IPS-20b (cell line): ENCODE results near the gene FAM219B.

Experiments used
- H3K27ac ChIP-seq: one replicate; pipeline ENCODE4 v1.5.1; 2013; ENCODE audit warnings: low read length
- H3K27me3 ChIP-seq: 2 replicates; pipeline ENCODE4 v1.6.1; 2013; ENCODE audit warnings: mild to moderate bottlenecking, low read length, inconsistent platforms; ENCODE audit not compliant: insufficient read depth
- H3K36me3 ChIP-seq: 2 replicates; pipeline ENCODE4 v1.6.1; 2013; ENCODE audit warnings: low read depth, mild to moderate bottlenecking, inconsistent platforms, low read length, moderate library complexity; ENCODE audit not compliant: insufficient read depth
- H3K4me1 ChIP-seq: 2 replicates; pipeline ENCODE4 v1.6.1; 2013; ENCODE audit warnings: mild to moderate bottlenecking, control low read depth, inconsistent platforms, low read length, moderate library complexity; ENCODE audit not compliant: insufficient read depth
- H3K4me3 ChIP-seq: 2 replicates; pipeline ENCODE4 v1.5.1; 2013; ENCODE audit warnings: mild to moderate bottlenecking, low read length, inconsistent platforms
- H3K9ac ChIP-seq: 2 replicates; pipeline ENCODE4 v1.6.1; 2013; ENCODE audit warnings: low read depth, mild to moderate bottlenecking, inconsistent platforms, low read length, moderate library complexity
- H3K9me3 ChIP-seq: 2 replicates; pipeline ENCODE4 v1.6.1; 2013; ENCODE audit warnings: mild to moderate bottlenecking, low read depth, low read length, inconsistent platforms; ENCODE audit not compliant: insufficient read depth

The FAM219B gene

DNA sequence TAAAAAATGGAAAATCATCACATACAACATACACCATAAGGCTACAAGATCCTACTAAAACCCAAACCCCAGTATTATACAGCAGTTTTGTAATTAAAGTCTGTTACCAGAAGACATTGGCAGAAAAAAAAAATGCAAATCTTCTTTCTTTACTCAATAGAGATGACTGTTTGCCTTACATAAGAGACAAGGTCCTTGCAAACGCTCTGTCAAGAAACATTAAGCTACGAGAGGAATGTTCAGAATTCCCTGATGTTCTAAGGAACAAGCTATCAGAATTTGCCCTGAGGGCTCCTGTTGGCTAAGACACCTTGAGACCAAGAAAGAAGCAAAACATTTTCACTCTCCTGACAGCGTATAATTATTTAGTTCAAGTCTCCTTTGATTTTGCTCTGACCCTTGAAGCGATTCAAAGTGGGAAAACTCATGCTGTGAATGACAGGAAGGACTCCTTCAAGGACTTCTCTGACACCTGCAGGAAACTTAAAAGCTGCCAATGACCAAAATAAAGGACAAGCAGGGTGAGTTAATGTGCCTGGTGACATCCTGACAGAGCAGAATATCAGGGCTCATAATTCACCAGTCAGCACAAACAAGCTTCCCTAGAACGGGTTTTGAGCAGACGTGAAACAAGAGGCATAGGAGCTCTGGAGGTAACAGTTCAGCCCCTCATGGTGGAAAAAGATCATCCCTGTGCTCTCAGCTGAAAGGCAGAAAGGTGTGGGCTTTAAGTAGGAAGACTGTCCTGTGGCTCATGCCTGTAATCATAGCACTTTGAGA is 36.0 kb downstream of the FAM219B start:
- Histone ChIP-seq H3K9me3 (no peaks in the 10 kb centered on the region), H3K9ac (no peak overlapping the region), H3K36me3 (peaks cover 14% of the 10 kb centered on the region), H3K27me3 (no peaks in the 10 kb centered on the region), H3K4me3 (peak overlapping the region; percentile 30; the same call in 1 of the 2 replicates), H3K27ac (no peak overlapping the region), H3K4me1 (peaks cover 5% of the 10 kb centered on the region)

DNA sequence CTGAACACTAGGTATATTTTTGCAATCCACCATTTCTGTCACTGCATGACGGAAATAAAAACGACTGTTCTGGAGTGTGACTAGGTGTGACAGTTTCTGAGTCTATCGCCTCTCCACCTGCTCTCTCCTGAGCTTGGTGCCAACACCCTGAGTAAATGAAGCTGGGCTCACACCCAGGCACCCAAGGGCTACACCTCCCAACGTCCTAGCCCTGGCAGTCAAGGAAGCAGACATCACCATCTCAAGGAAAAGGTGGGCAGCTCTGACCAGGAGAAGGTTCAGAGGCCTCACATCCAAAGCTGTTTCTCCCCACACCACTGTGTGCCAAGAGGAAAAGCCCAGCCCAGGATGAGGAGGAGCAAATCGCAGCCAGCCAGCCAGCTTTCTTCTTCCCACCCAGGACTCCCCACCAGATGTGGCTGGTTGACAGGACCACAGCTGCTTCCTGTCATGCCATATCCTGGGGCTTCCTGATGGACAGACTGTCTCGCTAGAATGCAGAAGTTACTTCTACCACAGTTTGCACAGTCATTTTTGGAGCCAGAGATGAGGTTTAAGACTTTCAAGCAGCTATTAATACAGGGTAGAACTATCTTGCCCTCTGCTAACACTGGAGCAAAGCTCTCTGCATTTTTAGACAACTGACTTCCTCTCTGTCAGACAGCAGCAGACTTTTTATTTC is 36.8 kb downstream of the FAM219B start:
- no peak overlapping the region for H3K9ac ChIP-seq
- H3K4me1 ChIP-seq: peaks cover 5% of the 10 kb centered on the region
- no peak overlapping the region for H3K4me3 ChIP-seq
- no peaks in the 10 kb centered on the region for H3K9me3 ChIP-seq
- no peaks in the 10 kb centered on the region for H3K27me3 ChIP-seq
- peaks cover 14% of the 10 kb centered on the region for H3K36me3 ChIP-seq
- H3K27ac ChIP-seq: no peak overlapping the region

DNA sequence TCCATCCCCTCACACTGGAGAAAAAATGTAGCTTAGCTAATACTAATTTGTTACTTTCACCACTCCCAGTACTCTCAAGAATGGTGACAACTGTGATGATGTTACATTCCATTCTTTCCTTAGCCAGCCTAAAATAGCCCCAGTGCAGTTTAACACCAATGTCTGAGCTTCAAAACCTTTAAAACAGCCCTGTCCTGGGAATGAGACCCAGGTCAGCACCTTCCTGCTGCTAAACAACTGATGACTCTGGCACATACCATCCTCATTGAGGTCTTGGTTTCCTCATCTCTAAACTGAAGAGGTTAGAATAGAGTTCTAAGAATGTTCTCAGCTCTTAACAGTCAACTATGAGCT is 37.3 kb downstream of the FAM219B start:
- H3K9ac ChIP-seq: no peak overlapping the region
- H3K27ac ChIP-seq: no peak overlapping the region
- H3K4me3 ChIP-seq: no peak overlapping the region
- peaks cover 14% of the 10 kb centered on the region for H3K36me3 ChIP-seq
- H3K4me1 ChIP-seq: peaks cover 5% of the 10 kb centered on the region
- no peaks in the 10 kb centered on the region for H3K27me3 ChIP-seq
- no peaks in the 10 kb centered on the region for H3K9me3 ChIP-seq

DNA sequence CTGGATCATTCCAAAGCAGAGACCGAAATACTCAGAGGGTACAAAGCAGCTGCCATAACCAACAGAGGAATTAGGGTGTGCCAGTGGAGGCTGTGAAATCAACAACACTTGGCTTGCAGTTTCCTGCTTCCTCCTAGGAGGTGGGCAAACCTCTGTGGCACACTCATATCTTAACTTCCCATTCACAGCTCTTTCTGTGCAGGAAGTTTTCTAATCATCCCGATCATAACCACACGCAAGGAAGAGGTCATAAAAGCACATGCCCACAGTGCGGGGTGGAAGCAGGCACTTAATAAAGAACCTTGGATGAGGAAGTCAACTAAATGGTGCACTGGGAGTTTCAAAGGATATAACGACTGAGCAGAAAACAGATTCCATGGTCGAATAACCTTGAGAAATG is 38.6 kb downstream of the FAM219B start:
- Histone ChIP-seq H3K4me3 (no peak overlapping the region), H3K9me3 (no peaks in the 10 kb centered on the region), H3K4me1 (peaks cover 5% of the 10 kb centered on the region), H3K27ac (no peak overlapping the region), H3K27me3 (no peaks in the 10 kb centered on the region), H3K9ac (no peak overlapping the region), H3K36me3 (peaks cover 14% of the 10 kb centered on the region)

DNA sequence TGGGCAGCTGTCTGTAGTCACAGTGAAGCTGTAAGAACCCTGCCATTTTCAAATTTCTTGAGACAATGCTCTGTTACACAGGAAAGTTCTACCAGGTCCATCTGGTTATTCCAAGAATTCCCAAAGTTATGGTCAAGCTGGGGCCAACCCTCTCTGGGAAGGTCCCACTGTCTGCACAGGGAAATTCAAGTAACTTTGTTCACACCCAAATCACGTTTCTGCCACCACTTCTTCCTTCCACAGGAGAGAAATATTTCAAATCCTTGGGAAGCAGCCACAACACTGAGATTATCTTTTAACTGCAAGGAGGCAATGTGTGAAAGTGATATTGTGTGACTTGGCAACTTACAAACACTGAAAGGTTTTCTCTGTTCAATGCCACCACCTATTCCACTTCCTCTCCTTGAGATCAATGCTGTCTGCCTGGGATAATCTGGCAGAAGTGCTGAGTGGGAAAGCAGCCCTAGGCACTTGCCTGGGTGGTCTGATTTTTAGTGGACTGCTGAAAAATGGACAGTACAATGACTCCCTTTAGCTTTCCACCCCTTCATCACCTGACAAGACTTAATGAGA is 39.1 kb downstream of the FAM219B start:
- no peak overlapping the region for H3K9ac ChIP-seq
- H3K4me1 ChIP-seq: peaks cover 5% of the 10 kb centered on the region
- no peak overlapping the region for H3K4me3 ChIP-seq
- no peaks in the 10 kb centered on the region for H3K9me3 ChIP-seq
- H3K27ac ChIP-seq: no peak overlapping the region
- H3K36me3 ChIP-seq: peaks cover 14% of the 10 kb centered on the region
- no peaks in the 10 kb centered on the region for H3K27me3 ChIP-seq

DNA sequence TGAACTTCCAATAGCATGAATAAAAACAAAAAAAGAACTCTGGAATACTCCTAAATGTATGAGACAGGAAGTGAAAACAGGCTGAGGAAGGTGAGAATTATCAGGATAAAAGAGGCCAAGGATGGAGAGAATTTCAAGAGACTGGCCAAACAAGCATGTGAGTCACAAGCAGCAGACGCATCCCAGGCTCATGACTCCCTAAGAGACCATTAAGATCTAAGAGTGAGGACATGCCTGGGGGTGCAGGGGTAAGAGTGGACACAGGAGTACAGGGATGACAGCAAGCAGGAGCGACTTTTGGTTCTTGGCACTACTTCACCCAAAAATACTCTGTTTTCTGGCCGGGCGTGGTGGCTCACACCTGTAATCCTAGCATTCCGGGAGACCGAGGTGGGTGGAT is 40.6 kb downstream of the FAM219B start:
- Histone ChIP-seq H3K27ac (no peak overlapping the region), H3K4me3 (no peak overlapping the region), H3K27me3 (no peaks in the 10 kb centered on the region), H3K4me1 (peaks cover 5% of the 10 kb centered on the region; the same call in 1 of the 2 replicates), H3K36me3 (peaks cover 12% of the 10 kb centered on the region), H3K9me3 (no peaks in the 10 kb centered on the region), H3K9ac (no peak overlapping the region)

DNA sequence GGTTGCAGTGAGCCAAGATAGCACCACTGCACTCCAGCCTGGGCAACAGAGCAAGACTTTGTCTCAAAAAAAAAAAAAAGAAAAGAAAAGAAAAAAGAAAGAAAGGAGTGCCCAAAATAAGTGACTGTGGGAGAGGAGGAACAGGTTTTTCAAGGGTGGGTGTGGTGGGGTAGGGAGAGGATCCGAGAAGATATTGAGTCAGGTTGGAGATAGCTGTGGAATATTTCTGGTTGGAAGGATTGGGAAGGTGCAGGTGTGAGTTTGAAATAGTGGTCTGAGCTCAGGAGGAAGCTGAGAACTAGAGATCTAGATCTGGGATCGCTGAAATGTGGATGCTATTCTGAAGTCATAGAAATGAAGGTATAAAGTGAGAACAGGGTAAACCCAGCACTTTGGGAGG is 41.3 kb downstream of the FAM219B start:
- H3K4me1 ChIP-seq: no peaks in the 10 kb centered on the region; the same call in 1 of the 2 replicates

DNA sequence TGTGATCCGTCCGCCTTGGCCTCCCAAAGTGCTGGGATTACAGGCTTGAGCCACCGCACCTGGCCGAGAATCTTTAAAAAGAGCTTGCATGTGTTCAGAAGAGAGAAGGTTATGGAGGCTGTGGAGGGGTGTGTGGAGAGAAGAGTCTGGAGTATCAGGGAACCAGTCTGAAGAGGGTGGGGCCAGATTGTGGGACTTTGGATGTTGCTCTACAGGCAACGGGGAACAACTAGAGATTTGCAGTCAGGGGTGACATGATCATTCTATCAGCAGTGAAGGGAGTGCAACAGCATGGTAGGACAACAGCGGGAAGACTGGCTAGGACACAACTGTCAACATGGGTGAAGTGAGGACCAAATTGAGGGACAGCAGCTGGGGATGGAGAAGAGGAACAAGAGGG is 42.4 kb downstream of the FAM219B start:
- Histone ChIP-seq H3K27ac (no peak overlapping the region), H3K36me3 (peaks cover 7% of the 10 kb centered on the region), H3K4me3 (no peak overlapping the region), H3K27me3 (no peaks in the 10 kb centered on the region), H3K4me1 (no peaks in the 10 kb centered on the region; the same call in 1 of the 2 replicates), H3K9me3 (no peaks in the 10 kb centered on the region), H3K9ac (no peak overlapping the region)

More for the DNA sequence above, 41.3 kb downstream of the FAM219B start:
- Histone ChIP-seq H3K27me3 (no peaks in the 10 kb centered on the region), H3K27ac (no peak overlapping the region), H3K4me3 (no peak overlapping the region), H3K9ac (no peak overlapping the region), H3K36me3 (peaks cover 11% of the 10 kb centered on the region), H3K9me3 (no peaks in the 10 kb centered on the region)

DNA sequence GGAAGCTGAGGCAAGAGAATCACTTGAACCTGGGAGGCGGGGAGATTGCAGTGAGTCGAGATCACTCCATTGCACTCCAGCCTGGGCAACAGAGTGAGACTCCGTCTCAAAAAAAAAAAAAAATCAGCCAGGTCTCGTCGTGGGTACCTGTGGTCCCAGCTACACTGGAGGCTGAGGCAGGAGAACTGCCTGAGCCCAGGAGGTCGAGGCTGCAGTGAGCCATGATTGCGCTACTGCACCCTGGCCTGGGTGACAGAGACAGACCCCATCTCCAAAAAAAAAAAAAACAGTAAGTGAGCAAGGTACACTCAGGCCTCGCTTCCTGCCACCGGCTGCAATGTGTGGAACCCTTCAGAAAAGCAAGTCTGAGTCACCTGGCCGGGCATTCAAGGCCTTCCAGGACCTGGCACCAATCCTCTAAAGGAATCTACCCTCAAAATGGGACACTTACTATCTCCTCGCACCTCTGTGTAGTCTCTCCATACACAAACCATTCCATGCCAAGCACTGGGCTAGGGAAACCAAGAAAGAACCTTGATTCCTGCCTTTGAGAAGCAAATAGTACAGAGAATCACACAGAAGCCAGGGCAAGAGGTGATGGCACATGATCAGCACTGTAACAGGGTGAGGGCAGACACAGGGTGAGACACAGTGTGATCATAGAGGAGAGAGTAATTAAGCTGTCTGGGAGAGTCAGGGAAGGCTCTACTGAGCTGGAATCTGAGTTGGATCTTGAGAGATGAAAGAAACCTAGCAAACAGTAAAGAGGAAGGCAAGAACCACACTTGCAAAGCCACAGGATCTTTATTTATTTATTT is 43.2 kb downstream of the FAM219B start:
- H3K27ac ChIP-seq: no peak overlapping the region

DNA sequence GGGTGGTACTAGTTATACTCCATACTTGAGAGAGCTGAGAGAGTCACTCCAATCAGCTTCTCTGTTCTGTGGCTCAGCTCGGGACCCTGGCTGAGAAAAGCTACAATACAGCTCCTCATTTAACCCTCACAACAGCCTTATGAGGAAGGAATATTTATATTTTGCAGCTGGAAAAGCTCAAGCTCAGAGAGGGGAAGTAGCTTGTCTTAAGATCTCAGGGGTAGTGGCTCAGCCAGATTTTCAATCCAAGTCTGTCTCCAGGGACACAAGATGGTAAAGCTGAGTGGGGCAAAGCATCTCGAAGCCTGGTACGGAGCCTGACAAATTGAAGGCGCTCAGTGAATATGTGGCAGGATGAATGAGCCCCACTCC is 48.3 kb downstream of the FAM219B start:
- Histone ChIP-seq H3K36me3 (peaks cover 3% of the 10 kb centered on the region), H3K4me3 (no peak overlapping the region), H3K9ac (no peak overlapping the region), H3K4me1 (no peaks in the 10 kb centered on the region), H3K9me3 (no peaks in the 10 kb centered on the region), H3K27me3 (no peaks in the 10 kb centered on the region), H3K27ac (no peak overlapping the region)

More for the DNA sequence above, 43.2 kb downstream of the FAM219B start:
- H3K9me3 ChIP-seq: no peaks in the 10 kb centered on the region
- no peak overlapping the region for H3K4me3 ChIP-seq
- no peak overlapping the region for H3K9ac ChIP-seq
- H3K36me3 ChIP-seq: peaks cover 2% of the 10 kb centered on the region; the same call in 1 of the 2 replicates
- no peaks in the 10 kb centered on the region; the same call in 1 of the 2 replicates for H3K4me1 ChIP-seq
- no peaks in the 10 kb centered on the region for H3K27me3 ChIP-seq

DNA sequence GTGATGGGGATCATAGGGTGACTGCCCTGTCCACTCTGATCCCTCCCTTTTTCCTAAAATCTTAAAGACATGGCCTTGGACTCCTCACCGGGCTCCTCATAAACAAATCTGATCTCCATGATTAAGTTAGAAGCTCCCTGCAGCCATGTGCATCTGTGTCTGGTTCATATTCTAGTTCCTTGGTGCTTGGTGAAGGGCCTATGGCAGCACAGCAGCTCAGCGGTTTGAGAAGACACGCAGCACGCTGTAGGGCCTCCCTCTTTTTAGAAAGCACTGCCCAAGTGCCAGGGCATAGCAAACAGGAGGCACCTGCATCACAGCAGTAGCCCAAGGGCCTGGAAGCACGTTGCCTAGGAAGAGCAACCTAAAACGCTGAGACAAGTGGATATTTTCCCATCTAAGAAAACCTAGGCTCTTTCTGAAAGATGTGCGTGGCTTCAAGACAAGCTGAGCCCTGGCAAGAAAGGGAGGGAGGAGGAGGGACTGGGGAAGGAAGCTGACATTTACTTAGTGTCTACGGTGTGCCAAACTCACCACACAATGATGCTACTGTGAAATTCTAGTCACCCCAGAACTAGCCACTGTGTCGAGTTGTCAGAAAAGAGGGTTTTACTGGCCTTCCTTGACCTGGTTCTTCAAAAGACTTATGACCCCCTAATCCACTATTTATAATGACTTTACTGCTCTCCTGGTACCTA is 48.8 kb downstream of the FAM219B start:
- no peak overlapping the region for H3K4me3 ChIP-seq
- no peaks in the 10 kb centered on the region for H3K9me3 ChIP-seq
- no peak overlapping the region for H3K27ac ChIP-seq
- H3K9ac ChIP-seq: no peak overlapping the region
- H3K4me1 ChIP-seq: no peaks in the 10 kb centered on the region
- H3K27me3 ChIP-seq: no peaks in the 10 kb centered on the region
- peaks cover 9% of the 10 kb centered on the region for H3K36me3 ChIP-seq
